GM18861 (cell line): ENCODE measurements around the gene IMPDH1.
A peak's percentile ranks its signal among the peaks of the same experiment; 100 is the strongest.

Source experiments
- ATAC-seq: cut with Tn5 transposase; IDR thresholded peaks from one replicate; pipeline ENCODE4 v1.9.1; 2021; ENCODE audit not compliant: unreplicated experiment

Gene IMPDH1

DNA sequence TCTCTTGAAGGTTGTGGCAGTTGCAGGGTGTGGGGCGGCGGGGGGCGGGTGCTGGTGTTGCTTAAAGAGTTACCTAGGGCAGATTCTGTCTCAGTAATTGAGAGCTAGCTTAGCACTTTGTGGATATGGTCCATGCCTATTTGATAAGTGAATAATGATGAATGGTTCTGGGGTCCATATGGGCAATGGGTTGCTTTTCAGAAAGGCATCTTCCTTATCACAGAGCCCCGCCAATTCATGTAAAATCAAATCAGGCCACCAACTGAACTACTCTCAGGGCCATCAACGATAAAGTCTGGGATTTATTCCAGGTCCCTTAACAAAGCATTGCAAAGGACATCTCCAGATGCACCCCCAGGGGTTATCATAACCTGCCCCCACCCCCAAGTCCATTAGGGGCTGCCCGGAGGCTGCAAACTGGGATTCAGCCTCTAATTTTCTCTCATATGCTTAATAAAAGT, 46.5 kb downstream of the IMPDH1 start:
- no peak for ATAC-seq

DNA sequence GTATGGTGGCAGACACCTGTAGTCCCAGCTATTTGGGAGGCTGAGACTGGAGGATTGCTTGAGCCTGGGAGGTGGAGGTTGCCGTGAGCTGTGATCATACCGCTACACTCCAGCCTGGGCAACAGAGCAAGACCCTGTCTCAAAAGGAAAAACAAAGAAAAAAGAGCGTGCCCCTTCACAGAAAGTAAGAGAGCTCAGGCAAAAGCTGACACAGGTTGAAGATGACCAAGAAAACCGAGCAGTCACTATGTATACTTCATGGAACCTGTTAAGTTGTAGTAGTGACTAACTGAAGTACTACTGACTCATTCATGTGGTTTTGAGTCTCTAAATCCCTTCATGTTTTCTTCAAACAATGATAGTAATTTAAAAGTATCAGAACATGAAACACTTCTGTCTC, 47.1 kb downstream of the IMPDH1 start:
- ATAC-seq = no peak

DNA sequence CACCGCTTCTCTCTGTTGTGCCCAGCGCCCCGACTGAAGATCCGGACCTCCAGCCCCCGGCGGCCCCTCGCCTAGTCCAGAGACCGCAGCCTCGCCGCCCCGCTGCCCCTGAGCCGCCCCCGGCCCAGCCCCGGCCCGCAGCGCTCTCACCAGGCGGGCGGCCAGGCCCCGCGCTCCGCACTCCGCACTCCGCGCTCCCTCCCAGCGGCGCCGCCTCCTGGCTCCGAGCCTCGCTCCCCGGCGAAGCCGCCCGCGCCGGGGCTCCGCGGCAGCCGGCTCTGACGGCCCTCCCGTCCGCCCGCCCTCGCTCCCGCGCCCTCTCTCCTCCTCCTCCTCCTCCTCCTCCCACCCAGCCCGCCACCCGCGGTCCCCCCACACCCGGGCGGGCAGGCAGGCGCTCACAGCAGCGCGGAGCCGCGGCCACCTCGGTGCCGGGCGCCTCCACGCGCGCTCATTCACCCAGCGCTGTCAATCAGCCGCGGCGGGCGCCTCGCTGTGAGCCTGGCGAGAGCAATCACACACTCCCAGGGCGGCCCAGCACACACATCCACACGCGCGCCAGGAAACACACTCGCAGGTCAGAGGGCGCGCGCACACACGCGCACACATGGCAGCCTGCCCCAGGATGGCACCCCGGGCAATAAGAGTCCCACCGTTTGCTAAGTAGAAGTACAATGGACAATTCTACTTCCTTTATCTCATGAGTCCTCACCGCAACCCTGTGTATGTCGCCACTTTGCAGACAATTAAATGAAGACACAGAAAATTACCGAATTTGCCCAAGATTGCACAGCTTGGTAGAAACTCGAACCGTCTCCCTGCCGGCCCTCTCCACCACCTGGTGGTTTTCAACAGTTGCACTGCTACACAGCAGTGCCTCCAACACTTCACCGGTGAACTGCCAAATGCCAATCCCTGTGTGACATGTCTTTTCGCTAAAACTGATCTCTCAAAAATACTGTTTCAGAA, 48.1 kb downstream of the IMPDH1 start, which contains the start of gene PRRT4:
TSS of gene PRRT4 (minus strand) at position 280 of the 969 bp plus-strand sequence.
- ATAC-seq = no peak

- ATAC-seq = no peak
These were observed 49.5 kb downstream of the IMPDH1 start for GRCh38 chr7:128360359-128360678.

DNA sequence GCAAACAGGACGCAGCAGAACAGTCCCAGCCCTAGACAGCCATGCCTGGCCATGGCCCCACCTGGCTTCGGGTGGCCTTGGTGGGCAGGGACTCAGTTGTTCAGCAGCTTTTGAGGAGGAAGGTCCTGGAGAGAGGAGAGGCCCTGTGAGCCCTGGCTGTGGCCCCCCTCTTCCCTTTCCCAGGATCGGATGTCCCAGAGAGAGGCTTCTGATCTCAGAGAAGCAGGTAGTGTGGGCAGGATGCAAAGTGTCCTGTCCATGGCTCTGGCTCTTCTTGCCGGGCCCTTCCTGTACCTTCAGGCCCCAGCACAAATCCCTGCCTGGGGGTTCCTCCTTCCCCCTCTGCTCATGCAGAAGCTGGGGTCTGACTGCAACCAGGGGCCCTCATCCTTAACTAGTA, 49.8 kb downstream of the IMPDH1 start:
- no peak for ATAC-seq

DNA sequence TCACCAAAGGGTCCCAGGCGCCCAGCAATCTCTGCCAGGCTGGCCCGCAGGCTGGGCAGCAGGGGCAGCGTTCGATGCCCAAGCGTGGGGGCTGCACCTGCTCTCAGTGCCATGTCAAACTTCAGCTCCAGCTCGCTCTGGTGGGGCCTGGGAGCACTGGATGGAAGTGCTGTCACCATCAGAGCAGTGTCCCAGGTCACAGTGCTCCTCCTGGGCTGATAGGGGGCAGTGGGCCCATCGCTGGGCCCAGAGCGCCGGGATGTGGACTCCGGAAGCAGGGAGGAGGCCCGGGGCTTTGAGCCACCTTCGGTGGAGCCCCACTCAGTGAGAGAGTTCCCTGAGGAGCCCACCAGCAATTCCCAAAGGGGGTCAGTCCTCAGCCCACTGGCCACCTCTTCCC, 50.4 kb downstream of the IMPDH1 start:
- ATAC-seq = no peak

- no peak for ATAC-seq
These were observed 51.5 kb downstream of the IMPDH1 start for GRCh38 chr7:128358233-128358632.

DNA sequence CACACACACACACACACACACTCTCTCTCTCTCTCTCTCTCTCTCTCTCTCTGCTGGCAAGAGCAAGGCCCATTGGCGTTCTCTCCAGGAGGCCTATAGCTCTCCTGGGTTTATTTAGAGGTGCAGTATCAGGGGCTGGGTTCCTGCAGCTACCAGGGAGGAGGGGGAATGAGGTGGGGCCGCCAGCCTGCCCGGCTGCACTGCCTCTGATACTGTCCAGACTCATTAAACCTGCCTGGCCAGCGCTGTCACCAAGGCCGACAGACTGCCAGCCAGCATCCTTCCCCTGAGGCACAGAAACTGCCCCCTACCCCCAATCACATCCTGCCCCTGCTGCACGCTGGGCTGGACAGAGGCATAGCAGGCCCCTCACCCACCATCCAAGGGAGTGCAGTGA, 52.6 kb downstream of the IMPDH1 start:
- ATAC-seq = no peak

DNA sequence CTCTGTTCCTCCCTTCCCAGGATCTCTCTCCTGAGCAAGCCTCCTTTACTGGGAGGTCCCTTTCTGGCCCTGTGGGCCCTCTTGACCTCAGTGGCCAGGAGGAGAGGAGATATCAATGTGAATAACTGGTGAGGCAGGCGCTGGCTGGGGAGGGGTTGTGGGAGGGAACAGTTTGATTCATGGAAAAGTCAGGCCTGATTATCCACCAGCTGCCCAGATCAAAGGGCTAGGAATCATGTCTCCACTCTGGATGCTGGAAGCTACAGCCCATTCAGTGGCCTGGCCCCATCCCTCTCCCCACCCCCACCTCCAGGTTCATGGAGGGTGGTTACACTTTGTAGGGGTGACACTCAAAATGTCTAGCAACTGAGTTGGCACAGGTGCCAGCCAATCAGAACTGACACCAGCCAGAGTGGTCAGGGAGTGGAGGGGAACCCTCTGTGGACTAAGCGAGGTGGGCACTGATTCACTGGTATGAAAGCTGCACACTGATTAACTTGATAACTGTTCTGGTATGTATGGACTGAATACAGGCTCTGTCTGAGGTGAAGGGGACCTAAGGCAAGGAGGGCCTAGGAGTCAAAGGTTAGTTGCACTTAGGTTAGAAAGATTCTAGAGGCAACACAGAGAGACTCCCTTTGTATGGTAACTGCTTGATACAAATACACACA, 53.1 kb downstream of the IMPDH1 start:
- ATAC-seq = no peak

DNA sequence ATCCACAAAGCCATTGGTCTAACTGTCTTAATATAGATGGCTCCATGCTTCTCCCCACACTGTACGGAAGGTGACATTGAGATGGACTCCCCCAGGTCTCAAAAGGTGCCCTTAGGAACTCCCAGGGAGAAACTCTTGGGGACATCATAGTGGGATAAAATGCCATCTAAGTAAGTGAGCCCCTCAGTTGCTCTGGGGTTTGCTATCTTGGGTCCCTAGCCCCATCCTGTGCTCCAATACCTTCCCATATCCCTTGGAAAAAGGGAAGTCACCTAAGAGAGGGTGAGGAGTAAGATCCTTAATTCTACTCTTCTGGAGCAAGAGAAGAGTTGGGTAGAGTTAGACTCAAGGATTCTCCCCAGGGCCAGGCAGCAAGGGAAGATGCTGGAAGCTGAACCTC, 56.2 kb downstream of the IMPDH1 start:
- no peak for ATAC-seq

GRCh38 chr7:128353189-128353588, 56.6 kb downstream of the IMPDH1 start:
- no peak for ATAC-seq

- ATAC-seq = no peak
These were observed 57.1 kb downstream of the IMPDH1 start for GRCh38 chr7:128352636-128353035.

DNA sequence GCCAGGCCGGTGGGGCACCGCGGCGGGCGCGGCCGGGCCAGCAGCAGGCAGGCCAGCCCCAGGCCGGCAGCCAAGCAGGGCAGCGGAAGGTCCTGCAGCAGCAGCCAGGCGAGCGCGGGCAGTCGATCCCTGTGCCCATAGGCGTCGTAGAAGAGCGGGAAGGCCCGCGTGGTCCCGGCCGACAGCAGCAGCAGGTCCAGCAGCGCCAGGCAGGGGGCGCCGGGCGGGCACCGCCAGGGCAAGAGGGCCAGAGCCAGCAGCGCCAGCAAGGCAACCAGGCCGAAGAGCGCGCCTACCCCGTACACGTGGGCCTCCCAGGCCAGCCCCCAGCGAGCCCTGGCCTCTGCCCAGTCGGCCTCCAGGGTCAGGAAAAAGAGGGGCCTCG, 57.6 kb downstream of the IMPDH1 start:
- ATAC-seq = no peak

GRCh38 chr7:128351296-128352152, 58.3 kb downstream of the IMPDH1 start:
- ATAC-seq = no peak

DNA sequence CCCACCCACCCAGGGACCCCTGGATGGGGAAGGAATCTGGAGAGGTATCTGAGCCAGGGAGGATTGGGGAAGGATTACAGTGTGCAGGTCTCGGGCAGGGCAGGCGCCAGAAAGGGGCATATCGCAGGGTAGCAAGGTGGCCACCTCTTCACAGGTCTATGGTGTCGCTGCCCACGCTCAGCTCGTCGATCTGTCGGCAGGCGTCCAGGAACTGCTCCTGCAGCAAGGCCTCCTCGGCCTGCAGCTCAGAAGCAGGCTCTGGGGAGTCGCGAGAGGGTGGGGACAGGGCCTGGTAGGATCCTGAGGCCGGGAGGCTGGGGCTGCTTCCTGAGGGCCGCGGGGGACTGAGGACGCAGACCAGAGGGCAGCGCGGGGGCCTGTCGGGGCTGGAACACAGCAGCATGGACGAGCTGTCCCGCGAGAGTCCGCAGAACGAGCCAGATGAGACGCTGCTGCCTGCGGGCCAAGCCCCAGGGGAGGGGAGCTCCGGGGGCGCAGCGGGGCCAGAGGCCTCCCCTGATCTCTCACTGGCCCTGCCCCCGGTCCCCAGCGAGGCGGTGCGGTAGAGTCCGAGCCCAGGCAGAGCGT, 59.0 kb downstream of the IMPDH1 start:
- no peak for ATAC-seq

GRCh38 chr7:128349466-128349825, 60.3 kb downstream of the IMPDH1 start:
- no peak for ATAC-seq

- no peak for ATAC-seq
These were observed 62.1 kb downstream of the IMPDH1 start for GRCh38 chr7:128347647-128348097.

DNA sequence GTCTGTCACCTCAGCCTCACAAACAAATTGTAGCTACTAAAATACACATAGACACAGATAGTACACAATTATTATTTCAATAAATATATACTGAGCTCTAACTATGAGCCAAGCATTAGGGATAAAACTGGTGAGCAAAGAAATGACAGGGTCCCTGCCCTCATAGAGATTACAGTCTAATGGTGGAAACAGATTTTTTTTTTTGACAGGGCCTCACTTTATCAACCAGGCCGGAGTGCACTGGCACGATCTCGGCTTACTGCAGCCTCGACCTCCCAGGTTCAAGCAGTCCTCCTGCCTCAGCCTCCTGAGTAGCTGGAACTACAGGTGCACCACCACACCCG, 65.4 kb downstream of the IMPDH1 start:
- ATAC-seq = no peak

DNA sequence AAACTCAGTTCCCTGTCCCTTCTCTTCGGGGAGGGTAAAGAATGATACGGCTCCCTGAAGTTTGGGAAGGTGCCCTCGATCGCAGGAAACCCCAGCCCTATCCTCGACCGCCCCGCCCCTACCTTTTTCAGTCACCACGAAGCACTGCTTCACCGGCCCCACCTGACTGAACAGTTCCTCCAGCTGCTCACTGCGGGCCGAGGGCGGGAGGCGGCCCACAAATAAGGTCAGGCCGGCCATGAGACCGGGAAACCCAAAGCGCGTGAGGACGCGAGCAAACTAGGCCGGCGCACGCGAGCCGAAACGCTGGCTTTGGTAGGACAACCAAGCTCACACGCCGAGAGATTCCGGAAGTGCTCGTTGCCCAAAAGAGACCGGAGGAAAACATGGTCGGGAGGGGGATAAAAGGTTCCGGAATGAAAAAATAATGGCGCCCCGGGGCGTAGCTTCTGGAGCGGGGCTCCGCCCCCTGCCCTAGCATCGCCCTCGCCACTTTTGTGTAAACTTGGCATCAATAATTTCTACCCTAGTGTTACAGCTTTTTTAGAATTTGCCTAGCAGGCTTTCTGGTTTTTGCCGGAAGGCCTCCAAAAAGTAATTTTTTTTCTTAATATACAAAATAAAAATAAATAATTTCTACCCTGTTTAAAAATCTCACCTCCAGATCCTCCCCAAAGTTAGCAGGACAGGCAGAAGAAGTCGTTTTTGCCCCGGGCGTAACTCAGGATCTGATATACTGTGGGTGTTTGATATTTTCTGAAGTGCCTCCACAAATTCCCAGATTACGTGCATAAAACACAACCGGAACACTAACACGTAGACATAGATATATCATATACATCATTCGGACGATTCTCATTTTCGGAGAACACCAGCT, 66.0 kb downstream of the IMPDH1 start, which contains the start of gene RBM28:
TSS of gene RBM28 (minus strand) at position 355 of the 877 bp plus-strand sequence. CDS start at position 240, 115 bp downstream.
- peak; percentile 90 for ATAC-seq
